OCI-LY3 (cell line): ENCODE results near the gene TNFAIP8L2.

Experiments used
- H2AFZ ChIP-seq: fragments of 200-600, 300-600 bp; shearing (Covaris generic); 2 replicates; pipeline ENCODE4 v1.6.0; 2014; ENCODE audit warnings: antibody characterized with exemption, low read depth, low read length
- H3K27ac ChIP-seq: fragments of 200-600, 300-600 bp; sonication (generic); 2 replicates; pipeline ENCODE4 v1.5.1; 2014; ENCODE audit warnings: mild to moderate bottlenecking, low read length, moderate library complexity, mixed read lengths
- H3K27me3 ChIP-seq: fragments of 200-600, 300-600 bp; sonication (generic); 2 replicates; pipeline ENCODE4 v1.6.1; 2014; ENCODE audit warnings: low read depth, low read length, mixed read lengths
- H3K36me3 ChIP-seq: fragments of 200-600, 300-600 bp; sonication (generic); replicated peaks from 2 replicates; pipeline ENCODE3; 2014; ENCODE audit warnings: low read depth, low read length, mixed read lengths
- H3K4me1 ChIP-seq: fragments of 300-600, 200-600 bp; sonication (generic); 2 replicates; pipeline ENCODE4 v1.6.1; 2014; ENCODE audit warnings: low read length, mixed read lengths
- H3K4me2 ChIP-seq: fragments of 200-600, 300-600 bp; sonication (generic); 2 replicates; pipeline ENCODE4 v1.6.1; 2014; ENCODE audit warnings: low read length, mixed read lengths
- H3K4me3 ChIP-seq: fragments of 300-600, 200-600 bp; sonication (generic); 2 replicates; pipeline ENCODE4 v1.5.1; 2014; ENCODE audit warnings: antibody characterized with exemption, mild to moderate bottlenecking, low read length, moderate library complexity
- H3K79me2 ChIP-seq: fragments of 300-600, 200-600 bp; shearing (Covaris generic); 2 replicates; pipeline ENCODE4 v1.6.1; 2014; ENCODE audit warnings: mild to moderate bottlenecking, low read length, mixed read lengths
- H3K9ac ChIP-seq: fragments of 300-600, 200-600 bp; shearing (Covaris generic); 2 replicates; pipeline ENCODE4 v1.6.0; 2014; ENCODE audit warnings: mild to moderate bottlenecking, low read length, moderate library complexity
- H3K9me3 ChIP-seq: fragments of 200-600, 300-600 bp; shearing (Covaris generic); 2 replicates; pipeline ENCODE4 v1.6.1; 2014; ENCODE audit warnings: low read length, mixed read lengths; ENCODE audit not compliant: insufficient read depth
- H4K20me1 ChIP-seq: fragments of 200-600, 300-600 bp; sonication (generic); 2 replicates; pipeline ENCODE4 v1.6.1; 2016; ENCODE audit warnings: low read length, mixed read lengths; ENCODE audit not compliant: insufficient read depth
- CTCF ChIP-seq: fragments of 200-600, 300-600 bp; sonication (generic); IDR thresholded peaks from 2 replicates; pipeline ENCODE4 v1.5.1; 2014; ENCODE audit warnings: antibody characterized with exemption, low read length, low read depth
- EZH2phosphoT487 ChIP-seq: fragments of 200-600 bp; shearing (Covaris generic); IDR thresholded peaks from 2 replicates; pipeline ENCODE4 v1.6.1; 2018; ENCODE audit warnings: antibody characterized with exemption, mixed run types, low read depth

The TNFAIP8L2 gene

GRCh38 chr1:151146412-151147131 is 9.9 kb upstream of the TNFAIP8L2 start, which contains the start of gene SEMA6C:
Gene SEMA6C, minus strand, starts transcription at chr1:151146631. Its CDS starts 4,010 bp downstream, at chr1:151142621.
- no peaks in the 10 kb centered on the region for H3K79me2 ChIP-seq
- peaks cover 6% of the 10 kb centered on the region; the same call in 1 of the 2 replicates for H3K4me1 ChIP-seq
- no peak within 1 kb of the TSS for H3K4me3 ChIP-seq
- no peak within 1 kb of the TSS for H2AFZ ChIP-seq
- H3K27ac ChIP-seq = no peak within 1 kb of the TSS
- no peak within 1 kb of the TSS for H3K4me2 ChIP-seq
- H3K9ac ChIP-seq = no peak within 1 kb of the TSS
- H3K27me3 ChIP-seq = no peaks in the 10 kb centered on the region
- no peaks in the 10 kb centered on the region for H3K9me3 ChIP-seq
- no peaks in the 10 kb centered on the region for H3K36me3 ChIP-seq
- TF ChIP-seq CTCF = no peak
- H4K20me1 ChIP-seq = no peaks in the 10 kb centered on the region

GRCh38 chr1:151147132-151147503 is 9.3 kb upstream of the TNFAIP8L2 start:
- Histone ChIP-seq H3K4me3 (no peak overlapping the region), H3K9me3 (no peaks in the 10 kb centered on the region), H3K79me2 (no peaks in the 10 kb centered on the region), H3K36me3 (no peaks in the 10 kb centered on the region), H2AFZ (no peak overlapping the region), H3K9ac (no peak overlapping the region), H3K27ac (no peak overlapping the region), H4K20me1 (no peaks in the 10 kb centered on the region), H3K27me3 (no peaks in the 10 kb centered on the region), H3K4me2 (no peak overlapping the region), H3K4me1 (peaks cover 6% of the 10 kb centered on the region; the same call in 1 of the 2 replicates)
- TF ChIP-seq CTCF = no peak
- TF ChIP-seq EZH2phosphoT487 = no peak

- H3K4me1 ChIP-seq = peaks cover under 1% of the 10 kb centered on the region; the same call in 1 of the 2 replicates
- H3K9ac ChIP-seq = no peak overlapping the region
- H3K4me3 ChIP-seq = no peak overlapping the region
- no peak overlapping the region for H3K27ac ChIP-seq
- TF ChIP-seq CTCF = no peak
- no peak for TF ChIP-seq EZH2phosphoT487
- no peak overlapping the region for H2AFZ ChIP-seq
- H3K9me3 ChIP-seq = no peaks in the 10 kb centered on the region
- no peaks in the 10 kb centered on the region for H3K36me3 ChIP-seq
- no peaks in the 10 kb centered on the region for H3K79me2 ChIP-seq
- no peaks in the 10 kb centered on the region for H3K27me3 ChIP-seq
- H4K20me1 ChIP-seq = no peaks in the 10 kb centered on the region
- H3K4me2 ChIP-seq = no peak overlapping the region
Measured at GRCh38 chr1:151147665-151148064, 8.8 kb upstream of the TNFAIP8L2 start.

- peaks cover 27% of the 10 kb centered on the region for H3K4me1 ChIP-seq
- peak overlapping the region; percentile 31 for H3K9ac ChIP-seq
- H3K4me3 ChIP-seq = peak overlapping the region; percentile 72
- H3K36me3 ChIP-seq = peaks cover 8% of the 10 kb centered on the region
- no peaks in the 10 kb centered on the region for H3K79me2 ChIP-seq
- no peaks in the 10 kb centered on the region for H4K20me1 ChIP-seq
- H3K27ac ChIP-seq = peak overlapping the region; percentile 19
- H3K4me2 ChIP-seq = peak overlapping the region; percentile 55
- no peaks in the 10 kb centered on the region for H3K27me3 ChIP-seq
- TF ChIP-seq CTCF = no peak
- TF ChIP-seq EZH2phosphoT487 = no peak
- no peaks in the 10 kb centered on the region for H3K9me3 ChIP-seq
- H2AFZ ChIP-seq = no peak overlapping the region
Measured at GRCh38 chr1:151157067-151157531, 650 bp downstream of the TNFAIP8L2 start.
